ENCODE data around the gene TESK1. TPM values are rescaled to one million over a fixed set of nuclear protein-coding genes. Genes with fewer than 3 reads are reported as not detected.
"Not testable (repeated sequence)": the region's sequence is repeated elsewhere in the genome, so short reads cannot be mapped to it uniquely, and the experiment has no call there.

TESK1 gene
- total RNA-seq, 1 donor from 2014 or later, result 30.9 TPM

DNA sequence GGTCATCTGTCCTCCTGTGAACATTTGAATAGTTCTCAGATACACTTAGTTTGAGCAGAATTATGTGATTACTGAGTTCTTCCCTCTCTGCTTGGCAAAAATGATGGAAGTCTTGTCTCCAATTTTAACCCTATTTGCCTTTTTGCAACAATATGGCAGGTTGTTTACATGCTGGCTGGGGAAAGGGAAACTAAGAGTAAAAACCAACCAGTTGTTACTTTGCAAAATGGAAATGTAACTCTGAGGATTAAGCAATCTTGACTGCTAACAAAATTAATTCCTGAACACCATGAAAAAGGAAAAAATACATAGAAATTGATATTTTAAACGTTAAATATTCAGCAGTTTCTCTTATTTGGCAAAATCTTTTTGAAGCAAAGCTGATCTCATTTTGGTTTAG lies 34.6 kb downstream of the TESK1 start:
- no peak for TF ChIP-seq EZH2 (IDR thresholded peaks at IDR 0.05; ENCODE audit: insufficient read depth, low read length)
- no peak for TF ChIP-seq CTCF (IDR thresholded peaks at IDR 0.05; ENCODE audit: insufficient read depth, low read depth, low read length)
- no peak overlapping the region for H2AFZ ChIP-seq (ENCODE audit: low read depth, low read length)
- no peak overlapping the region for H3K9ac ChIP-seq (ENCODE audit: low read length)
- no peaks in the 10 kb centered on the region for H3K27me3 ChIP-seq (ENCODE audit: insufficient read depth, low read length)
- Mint-ChIP-seq H3K27ac (ENCODE audit: unreplicated experiment) (no peak overlapping the region), H3K36me3 (ENCODE audit: low read depth, unreplicated experiment) (peaks cover 8% of the 10 kb centered on the region), H3K4me3 (ENCODE audit: unreplicated experiment) (no peak overlapping the region), H3K4me1 (ENCODE audit: low read depth, unreplicated experiment) (peaks cover 7% of the 10 kb centered on the region), H3K27me3 (ENCODE audit: low read depth, unreplicated experiment) (no peaks in the 10 kb centered on the region), H3K9me3 (ENCODE audit: unreplicated experiment) (peaks cover 3% of the 10 kb centered on the region)
- no peak overlapping the region for H3K27ac ChIP-seq (ENCODE audit: low read depth, low read length)
- H3K4me1 ChIP-seq (ENCODE audit: insufficient read depth, low read length), result no peaks in the 10 kb centered on the region
- H3K79me2 ChIP-seq (ENCODE audit: insufficient read depth, low read length), result no peaks in the 10 kb centered on the region
- H3K9me3 ChIP-seq (ENCODE audit: insufficient read depth, low read depth, low read length), result no peaks in the 10 kb centered on the region
- DNase-seq (ENCODE audit: low read depth), result no peak
- no peak overlapping the region for H3K4me3 ChIP-seq (ENCODE audit: insufficient read depth, low read depth, low read length)
- H3K36me3 ChIP-seq (ENCODE audit: insufficient read depth, low read length), result no peaks in the 10 kb centered on the region
- no peaks in the 10 kb centered on the region for H4K20me1 ChIP-seq (ENCODE audit: insufficient read depth, low read length)
- no peak overlapping the region for H3K4me2 ChIP-seq (ENCODE audit: low read length)
- FAIRE-seq, result peak; percentile 64

DNA sequence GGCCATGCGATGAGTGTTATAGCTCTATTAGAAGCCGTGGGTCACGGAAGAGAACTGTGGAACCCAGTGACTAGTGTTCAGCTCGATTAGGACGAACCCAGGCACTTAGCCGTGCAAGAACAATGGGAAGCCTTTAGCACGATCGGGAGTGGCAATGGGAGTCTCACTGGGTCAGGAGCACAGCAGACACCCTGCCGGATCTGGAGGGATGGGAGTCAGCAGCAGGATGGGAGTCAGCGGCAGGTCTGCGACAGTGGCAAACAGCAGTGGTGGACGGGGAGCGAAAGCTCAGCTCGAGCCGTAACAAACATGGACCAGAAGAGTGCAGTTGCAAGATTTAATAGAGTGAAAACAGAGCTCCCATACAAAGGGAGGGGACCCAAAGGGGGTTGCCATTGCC lies 35.4 kb downstream of the TESK1 start:
- H3K27ac ChIP-seq (ENCODE audit: low read depth, low read length); H4K20me1 ChIP-seq (ENCODE audit: insufficient read depth, low read length); H3K4me2 ChIP-seq (ENCODE audit: low read length); H3K9me3 ChIP-seq (ENCODE audit: insufficient read depth, low read depth, low read length); DNase-seq (ENCODE audit: low read depth); H3K4me1 Mint-ChIP-seq (ENCODE audit: low read depth, unreplicated experiment); H3K27me3 ChIP-seq (ENCODE audit: insufficient read depth, low read length); H3K36me3 Mint-ChIP-seq (ENCODE audit: low read depth, unreplicated experiment); H3K36me3 ChIP-seq (ENCODE audit: insufficient read depth, low read length); H2AFZ ChIP-seq (ENCODE audit: low read depth, low read length); H3K4me1 ChIP-seq (ENCODE audit: insufficient read depth, low read length); H3K27ac Mint-ChIP-seq (ENCODE audit: unreplicated experiment); FAIRE-seq; H3K4me3 Mint-ChIP-seq (ENCODE audit: unreplicated experiment); H3K9me3 Mint-ChIP-seq (ENCODE audit: unreplicated experiment); H3K9ac ChIP-seq (ENCODE audit: low read length); H3K27me3 Mint-ChIP-seq (ENCODE audit: low read depth, unreplicated experiment); H3K4me3 ChIP-seq (ENCODE audit: insufficient read depth, low read depth, low read length); H3K79me2 ChIP-seq (ENCODE audit: insufficient read depth, low read length): not testable (repeated sequence)

DNA sequence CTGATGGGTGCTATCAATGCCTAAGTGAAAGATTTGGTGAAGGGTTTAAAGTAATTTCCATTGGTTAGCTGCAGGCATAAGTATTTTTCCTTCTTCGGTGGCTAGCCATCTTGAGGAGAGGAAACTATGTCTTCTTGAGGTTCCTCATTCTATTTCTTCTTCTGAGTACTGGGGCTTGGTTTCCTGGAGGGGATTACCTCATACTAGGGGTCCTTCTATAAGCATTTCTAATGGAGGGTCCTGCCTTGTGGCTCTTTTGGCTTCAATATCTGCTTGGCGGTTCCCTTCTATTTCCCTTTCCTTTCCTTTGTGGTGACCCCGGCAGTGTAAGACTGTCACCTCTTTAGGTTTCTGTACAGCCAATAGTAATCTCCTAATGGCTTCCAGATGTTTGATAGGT lies 36.4 kb downstream of the TESK1 start:
- not testable (repeated sequence) for H4K20me1 ChIP-seq (ENCODE audit: insufficient read depth, low read length); H3K36me3 ChIP-seq (ENCODE audit: insufficient read depth, low read length); H3K9me3 Mint-ChIP-seq (ENCODE audit: unreplicated experiment); H3K27me3 Mint-ChIP-seq (ENCODE audit: low read depth, unreplicated experiment); H3K27me3 ChIP-seq (ENCODE audit: insufficient read depth, low read length); H3K27ac Mint-ChIP-seq (ENCODE audit: unreplicated experiment); H3K4me3 ChIP-seq (ENCODE audit: insufficient read depth, low read depth, low read length); DNase-seq (ENCODE audit: low read depth); H3K9ac ChIP-seq (ENCODE audit: low read length); H3K4me1 ChIP-seq (ENCODE audit: insufficient read depth, low read length); FAIRE-seq; H3K4me3 Mint-ChIP-seq (ENCODE audit: unreplicated experiment); H3K4me2 ChIP-seq (ENCODE audit: low read length); H2AFZ ChIP-seq (ENCODE audit: low read depth, low read length); H3K79me2 ChIP-seq (ENCODE audit: insufficient read depth, low read length); H3K36me3 Mint-ChIP-seq (ENCODE audit: low read depth, unreplicated experiment); H3K9me3 ChIP-seq (ENCODE audit: insufficient read depth, low read depth, low read length); H3K4me1 Mint-ChIP-seq (ENCODE audit: low read depth, unreplicated experiment); H3K27ac ChIP-seq (ENCODE audit: low read depth, low read length)

GRCh38 chr9:35643046-35643445 lies 38.0 kb downstream of the TESK1 start:
- H3K4me3 Mint-ChIP-seq (ENCODE audit: unreplicated experiment), result no peak overlapping the region
- H4K20me1 ChIP-seq (ENCODE audit: insufficient read depth, low read length), result no peaks in the 10 kb centered on the region
- H3K4me1 Mint-ChIP-seq (ENCODE audit: low read depth, unreplicated experiment), result peaks cover 4% of the 10 kb centered on the region
- H3K4me2 ChIP-seq (ENCODE audit: low read length), result no peak overlapping the region
- no peak overlapping the region for H2AFZ ChIP-seq (ENCODE audit: low read depth, low read length)
- H3K36me3 Mint-ChIP-seq (ENCODE audit: low read depth, unreplicated experiment), result peaks cover 8% of the 10 kb centered on the region
- peaks cover 6% of the 10 kb centered on the region for H3K4me1 ChIP-seq (ENCODE audit: insufficient read depth, low read length)
- no peaks in the 10 kb centered on the region for H3K36me3 ChIP-seq (ENCODE audit: insufficient read depth, low read length)
- no peaks in the 10 kb centered on the region for H3K27me3 Mint-ChIP-seq (ENCODE audit: low read depth, unreplicated experiment)
- no peaks in the 10 kb centered on the region for H3K9me3 ChIP-seq (ENCODE audit: insufficient read depth, low read depth, low read length)
- no peak overlapping the region for H3K27ac ChIP-seq (ENCODE audit: low read depth, low read length)
- TF ChIP-seq CTCF (IDR thresholded peaks at IDR 0.05; ENCODE audit: insufficient read depth, low read depth, low read length) (no peak), EZH2 (IDR thresholded peaks at IDR 0.05; ENCODE audit: insufficient read depth, low read length) (no peak)
- H3K27me3 ChIP-seq (ENCODE audit: insufficient read depth, low read length), result no peaks in the 10 kb centered on the region
- H3K27ac Mint-ChIP-seq (ENCODE audit: unreplicated experiment), result no peak overlapping the region
- no peak overlapping the region for H3K4me3 ChIP-seq (ENCODE audit: insufficient read depth, low read depth, low read length)
- no peak overlapping the region for H3K9ac ChIP-seq (ENCODE audit: low read length)
- peaks cover 3% of the 10 kb centered on the region for H3K9me3 Mint-ChIP-seq (ENCODE audit: unreplicated experiment)
- no peaks in the 10 kb centered on the region for H3K79me2 ChIP-seq (ENCODE audit: insufficient read depth, low read length)
- FAIRE-seq (no peak), DNase-seq (ENCODE audit: low read depth) (no peak)

DNA sequence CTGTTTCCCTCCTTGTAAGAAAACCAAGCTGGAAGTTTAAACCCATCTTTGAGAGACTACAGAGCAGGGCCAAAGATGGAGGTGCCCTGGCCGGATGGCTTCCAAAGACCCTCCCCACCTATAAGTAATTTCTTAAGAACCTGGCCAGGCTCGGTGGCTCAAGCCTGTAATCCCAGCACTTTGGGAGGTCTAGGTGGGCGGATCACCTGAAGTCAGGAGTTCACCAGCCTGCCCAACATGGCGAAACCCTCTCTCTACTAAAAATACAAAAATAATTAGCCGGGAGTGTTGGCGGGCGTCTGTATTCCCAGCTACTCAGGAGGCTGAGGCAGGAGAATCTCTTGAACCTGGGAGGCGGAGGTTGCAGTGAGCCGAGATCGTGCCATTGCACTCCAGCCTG lies 40.7 kb downstream of the TESK1 start:
- H3K9ac ChIP-seq (ENCODE audit: low read length); H4K20me1 ChIP-seq (ENCODE audit: insufficient read depth, low read length); H3K4me3 ChIP-seq (ENCODE audit: insufficient read depth, low read depth, low read length); H3K9me3 Mint-ChIP-seq (ENCODE audit: unreplicated experiment); H3K36me3 Mint-ChIP-seq (ENCODE audit: low read depth, unreplicated experiment); FAIRE-seq; H3K27me3 Mint-ChIP-seq (ENCODE audit: low read depth, unreplicated experiment); H3K27ac Mint-ChIP-seq (ENCODE audit: unreplicated experiment); H3K36me3 ChIP-seq (ENCODE audit: insufficient read depth, low read length); H3K27ac ChIP-seq (ENCODE audit: low read depth, low read length); DNase-seq (ENCODE audit: low read depth); H3K79me2 ChIP-seq (ENCODE audit: insufficient read depth, low read length); H3K27me3 ChIP-seq (ENCODE audit: insufficient read depth, low read length); H3K9me3 ChIP-seq (ENCODE audit: insufficient read depth, low read depth, low read length): not testable (repeated sequence)
- Histone ChIP-seq H3K4me2 (ENCODE audit: low read length) (peak overlapping the region; percentile 88), H3K4me1 (ENCODE audit: insufficient read depth, low read length) (peaks cover 16% of the 10 kb centered on the region), H2AFZ (ENCODE audit: low read depth, low read length) (peak overlapping the region; percentile 83)
- H3K4me3 Mint-ChIP-seq (ENCODE audit: unreplicated experiment), result peak overlapping the region; percentile 88
- H3K4me1 Mint-ChIP-seq (ENCODE audit: low read depth, unreplicated experiment), result peaks cover 11% of the 10 kb centered on the region
